GM18507 (cell line): ENCODE data around the gene NDUFA9.

ENCODE experiments used
- DNase-seq: peaks from one replicate; pipeline ENCODE4 v3.0.0; 2011; ENCODE audit warnings: low read depth; ENCODE audit not compliant: insufficient read length; ENCODE audit errors: extremely low spot score
- FAIRE-seq: peaks from 2 replicates; lab custom pipeline; 2011; peaks lifted over from hg19 to GRCh38; lab: Jason Lieb, UNC

NDUFA9 gene

DNA sequence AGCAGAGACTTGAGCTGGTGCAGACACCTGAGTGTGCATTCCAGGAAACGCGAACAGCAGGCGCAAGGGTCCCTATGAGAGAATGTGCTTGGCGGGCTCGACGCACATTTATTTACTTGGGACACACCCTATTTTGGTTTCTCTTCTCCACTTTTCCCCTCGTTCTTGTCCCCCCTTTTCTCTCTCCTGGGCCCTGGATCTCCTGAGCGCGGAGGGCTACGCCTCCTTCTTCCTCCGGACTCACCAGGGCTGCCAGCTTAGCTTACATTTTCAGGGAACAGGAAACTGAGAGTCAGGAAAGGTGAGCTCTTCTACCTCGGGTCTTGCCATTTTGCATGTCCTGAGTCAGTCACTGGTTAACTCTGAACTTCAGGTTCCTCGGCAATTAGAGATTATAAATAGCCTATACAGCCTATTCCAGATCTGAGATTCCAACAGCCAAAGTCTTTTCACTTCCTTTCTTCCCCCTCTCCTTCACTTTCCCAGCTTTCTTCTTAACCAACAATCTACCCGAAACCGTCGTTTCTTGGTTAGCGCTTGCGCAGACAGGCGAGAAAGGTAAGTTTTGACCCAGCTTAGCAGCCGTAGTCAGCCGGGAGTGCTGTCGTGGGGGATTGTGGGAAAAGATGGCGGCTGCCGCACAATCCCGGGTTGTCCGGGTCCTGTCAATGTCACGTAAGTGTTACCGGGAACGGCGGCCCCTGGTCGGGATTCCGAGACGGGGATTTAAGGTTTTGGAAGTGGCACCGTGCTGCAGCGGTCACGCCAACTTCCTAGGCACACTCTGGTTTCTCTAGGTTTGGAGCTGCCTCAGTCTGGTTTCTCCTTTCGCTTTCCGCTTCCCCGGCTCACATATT is at the start of gene NDUFA9, which contains the start of gene AKAP3:
NDUFA9 (plus strand) TSS at position 614 of the 857 bp plus-strand sequence; CDS start at position 627, 13 bp downstream.
AKAP3 (minus strand) TSS at position 551 of the 857 bp plus-strand sequence. CDS start 10,855 bp downstream, outside the sequence.
- peak; percentile 97 for FAIRE-seq
- DNase-seq, result peak; percentile 50

DNA sequence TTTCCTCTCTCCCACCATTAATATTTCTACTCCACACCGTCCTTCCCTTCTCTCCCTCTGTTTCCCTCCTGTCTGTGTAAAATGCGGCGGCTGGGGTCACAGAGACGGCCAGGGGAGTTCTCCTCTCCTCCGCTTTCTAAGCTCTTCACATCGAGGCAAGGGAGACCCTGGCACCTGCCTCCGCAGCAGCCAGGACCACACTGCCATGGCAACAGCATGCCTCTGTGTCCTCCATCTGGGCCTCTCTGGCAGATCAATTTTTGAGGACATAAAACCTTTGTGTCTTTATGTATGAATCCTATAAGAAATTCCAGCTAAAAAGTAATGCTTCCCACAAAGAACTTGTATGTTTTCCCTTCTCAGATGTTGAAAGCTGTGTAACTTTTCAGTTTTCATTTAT is 45.5 kb upstream of the NDUFA9 start:
- no peak for FAIRE-seq
- DNase-seq, result no peak

DNA sequence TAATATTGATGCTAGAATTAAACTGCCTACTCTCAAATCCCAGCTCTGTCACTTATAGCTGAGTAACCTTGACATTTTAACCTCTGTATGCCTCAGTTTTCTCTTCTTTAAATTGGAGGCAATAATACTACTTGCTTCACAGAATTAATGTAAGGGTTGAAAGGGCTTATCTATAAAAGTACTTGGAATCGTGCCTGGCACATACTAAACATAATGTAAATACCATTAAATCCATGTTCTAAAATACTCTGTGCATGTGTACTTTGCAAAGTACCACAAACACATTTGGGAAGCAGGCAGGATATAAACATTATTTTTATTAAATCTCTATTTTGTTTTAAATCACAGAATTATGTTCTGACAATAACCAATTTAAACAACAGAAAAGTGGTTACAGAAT is 45.0 kb upstream of the NDUFA9 start:
- no peak for DNase-seq
- no peak for FAIRE-seq

DNA sequence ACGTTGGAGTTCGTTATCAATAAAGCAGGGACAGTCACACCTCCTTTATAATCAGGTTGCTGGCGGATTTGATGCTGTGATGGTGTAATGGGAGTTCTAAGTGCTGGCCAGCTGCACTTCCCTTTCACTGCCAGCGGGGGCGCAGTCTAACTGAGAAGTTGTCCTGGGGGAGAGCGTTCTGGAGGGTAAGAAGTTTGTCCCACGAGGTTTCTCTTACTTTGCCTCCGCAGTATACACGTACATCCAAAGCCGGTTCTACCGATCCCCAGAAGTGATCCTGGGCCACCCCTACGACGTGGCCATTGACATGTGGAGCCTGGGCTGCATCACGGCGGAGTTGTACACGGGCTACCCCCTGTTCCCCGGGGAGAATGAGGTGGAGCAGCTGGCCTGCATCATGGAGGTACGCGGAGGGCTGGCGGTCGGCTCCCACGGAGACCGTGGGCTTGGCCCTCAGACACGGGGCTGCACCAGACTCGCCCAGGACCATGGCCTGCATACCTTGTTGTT is 44.2 kb upstream of the NDUFA9 start:
- peak; percentile 98 for FAIRE-seq
- DNase-seq, result peak; percentile 67

DNA sequence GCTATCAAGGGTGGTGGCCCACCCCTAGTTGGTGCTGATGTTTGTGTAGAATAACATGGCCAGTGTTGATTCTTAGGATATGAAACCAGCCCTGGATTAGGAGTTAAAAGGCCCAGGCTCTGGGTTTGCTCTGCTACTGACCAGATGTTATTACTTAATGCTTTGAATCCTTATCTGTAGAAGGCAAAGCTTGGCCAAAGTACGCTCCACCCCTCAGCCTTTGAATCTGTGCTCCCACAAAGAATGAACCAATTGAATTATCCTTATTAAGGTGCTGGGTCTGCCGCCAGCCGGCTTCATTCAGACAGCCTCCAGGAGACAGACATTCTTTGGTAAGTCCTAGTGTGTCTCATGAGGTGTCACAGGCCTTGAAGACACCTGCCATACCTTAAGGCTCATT is 41.9 kb upstream of the NDUFA9 start:
- FAIRE-seq (no peak), DNase-seq (no peak)

DNA sequence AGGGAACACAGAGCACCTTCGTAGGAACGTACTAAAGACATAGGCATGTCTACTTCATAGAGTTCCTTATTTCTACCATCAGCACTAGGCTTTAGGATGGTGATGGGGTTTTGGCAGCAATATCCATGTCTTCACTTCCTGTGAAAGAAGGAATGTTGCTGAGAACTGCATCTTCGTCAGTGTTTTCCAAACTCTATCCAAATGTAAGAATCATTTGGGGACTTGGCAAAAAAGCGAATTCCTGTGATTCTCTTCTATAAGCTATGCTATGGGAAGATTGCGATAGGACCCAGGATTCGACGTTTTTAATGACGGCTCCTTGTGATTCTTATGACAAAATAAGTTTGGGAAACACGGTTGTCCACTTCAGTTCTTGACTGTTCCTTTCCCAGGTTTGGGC is 39.8 kb upstream of the NDUFA9 start:
- FAIRE-seq, result no peak
- no peak for DNase-seq

DNA sequence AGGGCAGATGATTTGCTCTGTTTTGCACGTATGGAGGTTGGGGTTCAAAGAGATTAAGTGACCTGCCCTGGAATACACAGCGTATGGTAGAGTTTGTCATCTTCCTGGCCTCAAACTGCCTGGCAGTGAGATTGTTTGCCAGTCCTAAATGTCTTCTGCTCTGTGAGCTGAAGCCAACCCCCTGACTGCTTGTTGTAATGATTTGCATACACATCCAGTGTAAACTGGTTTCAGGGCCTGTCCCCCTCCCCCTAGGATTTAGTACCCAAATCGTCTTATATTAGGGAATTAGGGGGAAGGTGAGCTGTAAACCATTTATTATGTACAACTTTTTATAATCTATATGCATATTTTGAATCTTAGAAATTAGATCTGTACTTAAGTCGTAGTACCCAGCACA is 38.4 kb upstream of the NDUFA9 start:
- DNase-seq (no peak), FAIRE-seq (no peak)

DNA sequence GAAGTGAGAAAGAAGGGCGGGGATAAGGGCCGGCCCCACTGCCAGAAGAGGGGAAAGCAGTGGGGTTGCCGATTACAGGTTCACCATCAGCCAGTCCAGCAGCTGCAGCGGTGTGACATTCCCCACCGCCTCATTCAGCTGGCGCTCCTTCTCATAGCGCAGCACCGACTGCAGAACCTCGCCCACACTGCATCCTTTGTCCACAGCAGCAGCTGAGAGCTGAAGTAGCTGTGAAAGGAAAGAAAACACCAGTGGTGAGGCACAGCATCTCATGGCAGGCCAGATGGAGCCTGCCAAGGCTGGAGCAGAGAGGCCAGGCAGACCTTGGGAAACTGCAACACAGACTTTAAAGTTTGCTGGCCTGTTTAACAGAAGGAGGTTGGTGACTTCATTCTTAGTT is 33.2 kb upstream of the NDUFA9 start:
- no peak for FAIRE-seq
- DNase-seq, result no peak

DNA sequence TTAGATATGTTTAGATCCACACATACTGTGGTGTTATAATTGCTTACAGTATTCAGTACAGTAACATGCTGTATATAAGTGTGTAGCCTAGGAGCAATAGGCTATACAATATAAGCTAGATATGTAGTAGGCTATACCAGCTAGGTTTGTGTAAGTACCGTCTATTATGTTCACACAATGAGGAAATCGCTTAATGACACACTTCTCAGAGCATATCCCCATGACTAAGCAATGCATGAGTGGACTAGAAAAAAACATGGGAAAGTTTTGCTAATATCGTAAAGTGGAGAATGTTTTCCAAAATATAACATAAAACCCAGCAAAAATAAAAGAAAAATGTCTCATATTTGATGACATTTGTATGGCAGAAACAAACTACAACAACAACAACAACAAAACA is 27.4 kb upstream of the NDUFA9 start:
- no peak for FAIRE-seq
- no peak for DNase-seq

DNA sequence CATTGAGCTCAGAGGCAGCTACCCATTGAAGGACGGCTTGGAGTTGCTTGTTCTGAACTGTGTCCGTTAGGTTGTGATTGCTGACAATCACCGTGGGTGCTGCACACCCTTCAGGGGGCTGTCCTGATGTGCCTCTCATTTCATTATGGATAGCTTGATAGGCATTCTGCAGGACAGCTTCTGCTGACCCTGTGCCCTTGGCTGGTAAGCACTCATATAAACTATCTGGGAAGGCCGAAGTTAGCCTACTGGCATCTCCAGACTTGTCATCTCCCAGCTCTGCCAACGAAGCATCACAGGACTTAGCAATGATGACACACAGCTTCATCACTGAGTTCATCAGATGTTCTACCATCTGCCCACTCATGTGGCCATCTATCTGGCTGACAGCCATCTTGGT is 22.4 kb upstream of the NDUFA9 start:
- no peak for FAIRE-seq

DNA sequence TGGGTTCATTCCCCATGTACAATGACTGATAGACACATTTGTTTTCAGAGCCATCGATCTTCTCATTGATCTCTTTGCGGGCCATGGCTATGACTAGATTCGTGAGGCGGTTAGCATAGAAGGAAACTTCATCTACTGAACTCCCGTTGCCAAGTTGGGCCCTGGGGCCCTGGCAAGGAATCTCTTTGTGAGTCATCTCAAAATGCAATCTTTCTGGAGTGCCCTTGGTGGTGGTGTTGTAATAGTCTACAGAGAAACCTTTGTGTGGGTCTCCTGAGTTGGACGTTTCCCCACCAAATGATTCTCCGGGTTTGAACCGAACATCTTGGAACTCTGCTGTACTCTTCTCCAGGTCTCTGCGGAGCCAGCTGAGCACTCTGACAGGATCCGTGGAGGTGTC is 20.5 kb upstream of the NDUFA9 start:
- no peak for DNase-seq
- no peak for FAIRE-seq

More for the DNA sequence above, 22.4 kb upstream of the NDUFA9 start:
- no peak for DNase-seq

DNA sequence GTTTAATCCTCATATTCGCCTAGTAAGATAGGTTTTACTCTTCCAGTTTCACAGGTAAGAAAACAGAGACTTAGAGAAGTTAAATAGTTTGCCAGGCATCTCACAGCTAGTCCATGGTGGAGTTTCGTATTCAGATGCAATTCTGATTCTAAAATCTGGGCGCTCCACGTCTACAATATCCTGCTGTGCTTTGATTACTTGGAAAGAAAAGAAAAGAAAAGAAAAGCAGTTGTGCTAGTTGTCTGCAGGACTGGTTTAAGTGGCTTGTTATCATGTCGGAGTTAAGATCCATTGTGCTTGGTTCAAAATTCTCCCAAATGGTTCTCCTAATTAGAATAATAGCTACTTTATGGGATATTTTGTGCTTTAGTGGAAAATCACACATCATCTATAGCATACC is 18.7 kb upstream of the NDUFA9 start:
- FAIRE-seq (no peak), DNase-seq (no peak)

DNA sequence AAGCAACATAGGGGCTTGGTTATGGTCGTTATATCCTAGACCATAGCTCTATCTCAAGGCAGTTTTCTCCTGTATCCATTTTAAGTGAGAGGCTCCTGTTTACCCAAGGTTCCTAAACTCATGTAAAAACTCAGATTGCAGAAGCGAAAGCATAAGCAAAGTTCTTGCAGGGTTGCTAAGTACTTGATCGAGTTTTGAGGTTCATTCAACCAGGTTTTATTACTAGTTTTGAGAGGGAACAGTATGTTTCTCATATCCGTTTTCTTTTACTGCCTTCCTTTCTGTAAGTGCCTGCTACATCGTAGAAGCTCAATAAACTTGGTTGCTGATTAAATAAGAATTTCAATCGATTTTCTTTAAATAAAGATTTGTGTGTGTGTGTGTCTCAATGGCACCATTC is 5.2 kb upstream of the NDUFA9 start:
- no peak for DNase-seq
- peak; percentile 83 for FAIRE-seq

DNA sequence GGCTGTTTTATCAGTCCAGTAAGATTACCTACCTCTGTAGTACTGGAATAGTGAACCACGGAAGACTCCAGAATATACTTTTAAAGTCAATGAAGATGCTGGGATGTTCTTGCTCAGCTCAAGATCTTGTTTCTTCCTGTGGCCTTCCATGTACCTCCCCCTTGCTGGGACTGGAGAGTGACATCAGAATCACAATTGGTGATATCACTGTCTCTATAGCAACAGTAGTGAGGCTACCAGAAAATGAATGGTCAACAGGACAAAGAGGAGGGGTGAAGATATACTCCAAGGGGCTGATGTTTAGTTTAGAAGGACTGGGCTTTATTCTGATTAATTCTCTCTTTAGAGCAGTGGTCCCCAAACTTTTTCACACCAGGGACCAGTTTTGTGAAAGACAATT is 3.9 kb upstream of the NDUFA9 start:
- DNase-seq (no peak), FAIRE-seq (no peak)

DNA sequence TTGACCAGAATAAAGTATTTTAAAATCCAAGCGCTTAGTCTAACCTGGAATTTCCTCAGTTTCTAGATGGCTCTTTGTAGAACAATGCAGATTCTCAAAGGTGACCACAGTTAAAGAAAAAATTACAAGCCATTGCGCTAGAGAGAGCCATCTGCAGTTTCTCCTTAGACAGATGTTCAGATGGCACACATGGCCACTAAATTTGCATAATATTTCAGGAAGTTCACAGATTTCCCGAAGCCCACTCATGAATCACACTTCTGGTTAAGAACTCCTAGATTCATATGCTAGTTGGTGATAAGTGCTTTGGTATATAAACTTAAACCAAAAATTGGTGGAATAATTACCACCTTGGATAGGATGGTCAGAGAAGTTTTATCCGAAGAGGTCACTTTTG is 812 bp upstream of the NDUFA9 start:
- DNase-seq (no peak), FAIRE-seq (no peak)

DNA sequence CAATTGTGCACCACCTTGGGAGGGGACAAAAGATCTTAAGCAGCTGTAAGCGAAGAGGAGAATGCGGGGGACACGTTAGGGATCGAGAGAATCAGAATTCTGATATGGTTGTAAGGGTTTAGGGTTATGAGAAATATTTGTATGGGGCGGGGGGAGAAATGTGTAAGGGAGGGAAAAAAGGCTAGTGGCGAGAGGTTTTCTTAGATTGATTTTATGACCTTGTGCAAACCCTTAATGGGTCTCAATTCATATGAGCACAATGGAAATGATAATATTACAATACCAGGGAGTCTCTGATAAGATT is 396 bp downstream of the NDUFA9 start:
- no peak for FAIRE-seq

DNA sequence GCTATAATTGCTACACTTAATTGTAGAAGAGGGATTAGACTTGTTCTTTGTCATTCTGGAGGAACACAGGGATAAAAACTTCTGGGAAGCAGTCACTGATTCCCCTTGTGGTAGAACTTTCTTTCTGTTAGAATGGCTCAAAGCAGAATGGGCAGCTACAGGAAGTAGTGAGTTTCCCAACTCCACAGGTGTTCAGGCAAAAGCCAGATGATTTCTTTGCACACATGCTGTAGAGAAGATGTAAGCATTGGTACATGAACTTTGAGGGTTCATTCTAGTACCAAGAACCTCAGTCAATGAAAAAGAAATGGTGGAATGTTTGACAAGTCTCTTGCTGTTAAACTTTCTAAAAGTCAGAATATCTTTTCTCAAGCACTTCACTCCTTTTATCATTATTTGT is 4.3 kb downstream of the NDUFA9 start:
- FAIRE-seq, result no peak
- DNase-seq, result no peak

More for the DNA sequence above, 396 bp downstream of the NDUFA9 start:
- DNase-seq, result no peak

DNA sequence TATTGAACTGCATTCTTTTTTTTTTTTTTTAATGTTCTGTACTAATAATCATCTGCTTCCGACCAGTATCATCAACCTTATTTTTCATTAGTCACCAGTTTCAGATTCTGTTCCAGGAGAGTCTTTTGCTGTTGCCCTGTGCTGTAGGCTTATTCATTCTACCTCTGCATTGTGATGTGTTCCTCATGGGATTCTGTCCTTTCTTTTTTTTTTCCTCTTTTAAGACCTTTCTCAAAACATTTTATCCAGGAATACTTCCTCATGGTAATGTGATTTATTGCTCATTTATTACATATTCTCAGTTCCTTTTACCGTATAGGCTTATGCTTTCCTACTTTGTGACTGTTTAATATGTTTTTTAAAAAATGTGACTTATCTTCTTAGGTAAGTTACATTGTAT is 4.8 kb downstream of the NDUFA9 start:
- FAIRE-seq, result no peak

DNA sequence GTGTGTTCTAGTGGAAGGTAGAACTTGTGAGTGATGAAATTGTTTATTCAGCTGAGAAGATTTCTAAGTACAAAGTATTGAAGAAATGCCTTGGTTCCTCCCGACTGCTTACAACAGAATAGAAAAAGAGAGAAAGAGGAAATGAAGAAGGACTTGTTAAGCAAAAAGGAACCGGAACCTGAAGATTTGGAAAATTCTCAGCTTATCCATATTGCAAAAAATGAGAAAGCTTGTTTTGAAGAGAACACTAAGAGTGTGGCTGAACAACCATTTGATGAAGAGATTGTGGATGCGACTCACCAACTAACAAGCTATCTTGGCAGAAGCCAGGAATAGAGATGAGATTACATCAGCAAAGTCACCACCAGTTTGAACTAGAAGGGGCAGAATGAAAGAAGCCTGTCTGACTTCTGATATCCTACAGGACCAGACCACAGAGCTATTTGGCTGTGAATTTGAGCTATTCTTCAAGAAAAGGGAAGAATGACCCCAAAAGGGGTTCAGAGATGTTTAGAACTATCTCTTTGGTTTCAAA is 15.1 kb downstream of the NDUFA9 start:
- DNase-seq, result no peak
- no peak for FAIRE-seq

More for the DNA sequence above, 4.8 kb downstream of the NDUFA9 start:
- DNase-seq, result no peak

DNA sequence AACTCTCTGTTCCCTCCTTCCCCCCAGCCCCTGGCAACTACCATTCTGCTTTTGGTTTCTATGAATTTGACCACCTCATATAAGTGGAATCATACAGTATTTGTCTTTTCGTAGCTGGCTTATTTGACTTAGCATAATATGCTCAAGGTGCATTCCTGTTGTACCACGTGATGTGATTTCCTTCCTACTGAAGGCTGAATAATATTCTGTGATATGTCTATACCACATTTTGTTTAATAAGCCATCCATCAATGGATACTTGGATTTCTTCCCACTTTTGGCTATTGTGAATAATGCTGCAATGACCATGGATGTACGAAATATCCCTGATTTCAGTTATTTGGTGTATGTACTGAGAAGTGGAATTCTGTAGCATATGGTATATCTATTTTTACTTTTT is 16.3 kb downstream of the NDUFA9 start:
- no peak for FAIRE-seq
- no peak for DNase-seq

DNA sequence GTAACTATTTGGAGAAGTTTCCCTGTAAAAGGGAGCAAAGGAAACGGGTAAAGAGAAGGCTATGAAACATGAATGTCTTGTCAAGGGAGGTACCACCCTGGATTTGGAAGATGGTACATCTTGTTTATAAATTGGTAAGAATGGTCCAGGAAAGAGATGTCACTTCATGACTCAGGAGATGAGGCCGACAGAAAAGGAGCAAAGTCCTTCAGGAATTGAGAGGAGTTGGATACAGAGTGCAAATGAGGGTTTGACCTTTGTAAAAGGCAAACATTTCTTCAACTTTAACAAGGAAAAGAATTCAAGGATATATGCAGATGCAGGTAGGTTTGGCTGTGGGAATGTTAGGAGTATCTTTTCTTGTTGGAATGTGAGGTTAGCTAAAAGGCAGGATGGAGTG is 30.8 kb downstream of the NDUFA9 start:
- DNase-seq (no peak), FAIRE-seq (no peak)
